Effector memory CD8-positive, alpha-beta T cell (primary cell): ENCODE measurements around the gene ADAP1.
A peak's percentile ranks its signal among the peaks of the same experiment; 100 is the strongest.

Source experiments
- ATAC-seq: fragments of 150-1000 bp; cut with Tn5 transposase; replicated peaks from 2 replicates; pipeline ENCODE4 v1.10.0; 2021; ENCODE audit warnings: mild to moderate bottlenecking, moderate library complexity
- DNase-seq, 3 experiments: peaks; one replicate each; pipeline ENCODE4 v3.0.0; 2021
- H3K27ac Mint-ChIP-seq, 2 donors: one replicate each; pipeline ENCODE4 v1.8.0; 2022; ENCODE audit warnings: mild to moderate bottlenecking in 2 of 2, mixed read lengths in 2 of 2, moderate library complexity in 2 of 2
- H3K27me3 Mint-ChIP-seq, 2 donors: one replicate each; pipeline ENCODE4 v1.8.0; 2022; ENCODE audit warnings: mixed read lengths in 2 of 2
- H3K36me3 Mint-ChIP-seq: one replicate; pipeline ENCODE4 v1.8.0; 2022; ENCODE audit warnings: mild to moderate bottlenecking, moderate library complexity, mixed read lengths; ENCODE audit not compliant: insufficient read depth
- H3K4me1 Mint-ChIP-seq, 2 donors: one replicate each; pipeline ENCODE4 v1.8.0; 2022; ENCODE audit warnings: low read depth in 2 of 2, mixed read lengths in 2 of 2
- H3K4me3 Mint-ChIP-seq, 2 donors: one replicate each; pipeline ENCODE4 v1.8.0; 2022; ENCODE audit warnings: mild to moderate bottlenecking in 2 of 2, mixed read lengths in 2 of 2, moderate library complexity in 2 of 2
- H3K9me3 Mint-ChIP-seq, 2 donors: one replicate each; pipeline ENCODE4 v1.8.0; 2022; ENCODE audit warnings: mixed read lengths in 2 of 2

ADAP1 gene

DNA sequence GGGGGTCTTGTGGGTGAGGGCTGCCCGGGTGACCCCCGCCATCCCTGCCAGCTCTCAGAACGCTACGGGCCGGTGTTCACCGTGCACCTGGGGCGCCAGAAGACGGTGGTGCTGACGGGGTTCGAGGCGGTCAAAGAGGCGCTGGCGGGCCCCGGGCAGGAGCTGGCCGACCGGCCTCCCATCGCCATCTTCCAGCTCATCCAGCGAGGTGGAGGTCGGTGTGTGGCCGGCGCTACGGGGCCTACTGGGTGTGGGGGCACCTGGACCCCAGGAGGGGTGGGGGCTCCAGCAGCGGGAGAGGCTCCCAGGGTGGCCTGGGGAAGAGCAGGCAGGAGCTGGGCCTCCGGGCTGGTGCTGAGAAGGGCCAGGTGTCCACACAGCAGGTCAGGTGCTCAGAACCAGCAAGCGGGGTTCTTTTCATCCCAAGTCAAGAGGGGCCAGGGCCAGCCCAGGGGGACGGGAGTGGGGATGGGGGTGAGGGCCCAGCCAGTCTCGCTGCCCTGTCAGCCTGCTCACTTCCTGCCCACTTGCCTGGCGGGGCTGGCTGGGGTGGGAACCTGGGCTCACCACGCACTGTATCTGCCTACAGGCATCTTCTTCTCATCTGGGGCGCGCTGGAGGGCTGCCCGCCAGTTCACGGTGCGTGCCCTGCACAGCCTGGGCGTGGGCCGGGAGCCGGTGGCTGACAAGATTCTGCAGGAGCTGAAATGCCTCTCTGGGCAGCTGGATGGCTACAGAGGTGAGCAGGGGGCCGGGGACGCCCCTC lies 30.1 kb upstream of the ADAP1 start:
- Mint-ChIP-seq H3K4me3 (no peak overlapping the region), H3K9me3 (no peaks in the 10 kb centered on the region), H3K27ac (no peak overlapping the region), H3K36me3 (no peaks in the 10 kb centered on the region), H3K27me3 (peaks cover 13 to 20% of the 10 kb centered on the region in 2 donors), H3K4me1 (no peaks in the 10 kb centered on the region)
- ATAC-seq, result no peak
- no peak for DNase-seq

DNA sequence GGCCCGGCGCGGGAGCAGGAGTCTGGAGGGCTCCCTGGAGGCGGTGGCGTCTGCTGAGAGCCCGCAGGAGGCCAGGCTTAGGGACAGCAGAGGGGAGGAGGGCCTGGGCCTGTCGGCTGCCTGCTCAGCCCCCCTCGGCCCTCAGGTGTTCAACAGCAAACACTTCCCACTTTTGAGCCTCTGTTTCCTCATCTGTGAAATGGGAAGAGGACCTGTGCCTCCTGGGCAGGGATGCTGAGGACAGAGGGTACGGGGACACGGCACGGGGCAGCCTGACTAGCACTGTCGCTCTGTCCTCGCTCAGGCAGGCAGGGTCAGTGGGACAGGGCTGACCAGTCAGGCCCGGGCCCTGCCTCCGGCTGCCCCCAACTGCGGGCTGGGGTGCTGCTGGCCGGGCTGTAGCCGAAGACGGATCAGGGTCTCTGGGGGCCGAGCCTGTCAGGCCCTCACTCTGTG lies 29.2 kb upstream of the ADAP1 start:
- Mint-ChIP-seq H3K4me1 (no peaks in the 10 kb centered on the region), H3K36me3 (no peaks in the 10 kb centered on the region), H3K4me3 (no peak overlapping the region), H3K27ac (no peak overlapping the region), H3K27me3 (peaks cover 13 to 20% of the 10 kb centered on the region in 2 donors), H3K9me3 (no peaks in the 10 kb centered on the region)
- DNase-seq (no peak), ATAC-seq (no peak)

DNA sequence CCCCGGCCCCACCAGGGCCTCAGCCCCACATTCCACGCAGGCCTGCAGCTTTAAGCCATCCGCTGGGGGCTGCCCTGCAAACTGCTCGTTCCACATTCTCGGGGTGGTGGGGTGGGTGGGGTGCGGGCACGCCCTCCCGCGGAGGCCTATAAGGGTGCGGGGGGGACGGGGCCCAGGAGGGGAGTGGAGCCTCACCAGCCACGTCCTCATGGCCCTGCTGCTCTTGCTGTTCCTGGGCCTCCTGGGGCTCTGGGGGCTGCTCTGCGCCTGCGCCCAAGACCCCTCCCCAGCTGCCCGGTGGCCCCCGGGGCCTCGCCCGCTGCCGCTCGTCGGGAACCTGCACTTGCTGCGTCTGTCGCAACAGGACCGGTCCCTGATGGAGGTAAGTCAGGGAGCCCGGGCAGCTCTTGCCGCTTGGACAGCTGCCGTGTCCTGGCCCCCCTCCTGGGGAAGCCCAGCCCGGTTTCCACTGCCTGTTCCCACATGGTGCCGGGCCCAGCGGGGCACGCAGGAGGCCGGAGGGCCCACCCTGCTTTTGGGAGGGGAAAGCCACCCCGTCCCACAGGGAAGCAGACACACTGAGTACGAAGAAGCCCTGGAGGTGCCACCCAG lies 28.6 kb upstream of the ADAP1 start, which contains the start of gene CYP2W1:
TSS of gene CYP2W1 (plus strand) at position 178 of the 612 bp plus-strand sequence. CDS start at position 209, 31 bp downstream.
- H3K27me3 Mint-ChIP-seq, result peaks cover 13 to 20% of the 10 kb centered on the region in 2 donors
- ATAC-seq (no peak), DNase-seq (no peak)
- no peaks in the 10 kb centered on the region for H3K9me3 Mint-ChIP-seq
- H3K36me3 Mint-ChIP-seq, result no peaks in the 10 kb centered on the region
- H3K4me1 Mint-ChIP-seq, result no peaks in the 10 kb centered on the region
- no peak within 1 kb of the TSS for H3K27ac Mint-ChIP-seq
- no peak within 1 kb of the TSS for H3K4me3 Mint-ChIP-seq

DNA sequence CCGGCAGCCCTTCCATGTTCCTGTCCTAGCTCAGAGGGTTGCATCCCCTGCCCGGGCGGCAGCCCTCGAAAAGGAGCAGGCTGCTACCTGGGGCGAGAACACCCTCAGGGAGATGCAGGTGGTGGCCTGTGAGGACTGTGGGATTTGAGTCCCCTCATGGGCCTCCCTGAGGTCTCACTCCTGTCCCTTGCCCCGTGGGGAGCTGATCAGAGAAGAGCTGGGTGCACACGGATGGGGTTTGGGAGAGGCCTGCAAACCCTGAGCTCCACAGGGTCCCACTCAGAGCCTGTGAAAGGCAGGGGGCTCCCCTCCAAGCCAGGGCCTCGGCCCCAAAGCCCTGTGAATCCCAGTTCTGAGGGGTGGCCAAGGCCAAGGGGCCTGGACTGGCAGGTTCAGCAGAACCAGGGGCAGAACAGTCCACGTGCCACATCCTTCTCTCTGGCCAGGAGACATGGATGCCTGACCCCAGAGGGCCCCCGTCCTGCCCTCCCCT lies 28.1 kb upstream of the ADAP1 start:
- Mint-ChIP-seq H3K4me1 (no peaks in the 10 kb centered on the region), H3K36me3 (peaks cover 1% of the 10 kb centered on the region), H3K9me3 (no peaks in the 10 kb centered on the region), H3K27me3 (peaks cover 13 to 20% of the 10 kb centered on the region in 2 donors), H3K4me3 (no peak overlapping the region), H3K27ac (no peak overlapping the region)
- DNase-seq (no peak), ATAC-seq (no peak)

- Mint-ChIP-seq H3K27me3 (peaks cover 13 to 20% of the 10 kb centered on the region in 2 donors), H3K36me3 (peaks cover 3% of the 10 kb centered on the region), H3K9me3 (no peaks in the 10 kb centered on the region), H3K4me1 (no peaks in the 10 kb centered on the region), H3K4me3 (no peak overlapping the region), H3K27ac (no peak overlapping the region)
- ATAC-seq (no peak), DNase-seq (no peak)
Measured at GRCh38 chr7:981793-982510, 27.5 kb upstream of the ADAP1 start.

- H3K27ac Mint-ChIP-seq, result no peak overlapping the region
- no peaks in the 10 kb centered on the region for H3K4me1 Mint-ChIP-seq
- peaks cover 17% of the 10 kb centered on the region for H3K36me3 Mint-ChIP-seq
- ATAC-seq (no peak), DNase-seq (no peak)
- peaks cover 0 to under 1% of the 10 kb centered on the region in 2 donors for H3K27me3 Mint-ChIP-seq
- no peaks in the 10 kb centered on the region for H3K9me3 Mint-ChIP-seq
- H3K4me3 Mint-ChIP-seq, result no peak overlapping the region
Measured at GRCh38 chr7:979886-980571, 25.5 kb upstream of the ADAP1 start.

GRCh38 chr7:979151-979550 lies 24.7 kb upstream of the ADAP1 start:
- Mint-ChIP-seq H3K4me1 (peaks cover 4 to 6% of the 10 kb centered on the region in 2 donors), H3K36me3 (peaks cover 23% of the 10 kb centered on the region), H3K4me3 (no peak overlapping the region), H3K27me3 (no peaks in the 10 kb centered on the region), H3K9me3 (no peaks in the 10 kb centered on the region), H3K27ac (peak overlapping the region in 1 of 2 donors; percentile 10)
- DNase-seq (no peak), ATAC-seq (no peak)

DNA sequence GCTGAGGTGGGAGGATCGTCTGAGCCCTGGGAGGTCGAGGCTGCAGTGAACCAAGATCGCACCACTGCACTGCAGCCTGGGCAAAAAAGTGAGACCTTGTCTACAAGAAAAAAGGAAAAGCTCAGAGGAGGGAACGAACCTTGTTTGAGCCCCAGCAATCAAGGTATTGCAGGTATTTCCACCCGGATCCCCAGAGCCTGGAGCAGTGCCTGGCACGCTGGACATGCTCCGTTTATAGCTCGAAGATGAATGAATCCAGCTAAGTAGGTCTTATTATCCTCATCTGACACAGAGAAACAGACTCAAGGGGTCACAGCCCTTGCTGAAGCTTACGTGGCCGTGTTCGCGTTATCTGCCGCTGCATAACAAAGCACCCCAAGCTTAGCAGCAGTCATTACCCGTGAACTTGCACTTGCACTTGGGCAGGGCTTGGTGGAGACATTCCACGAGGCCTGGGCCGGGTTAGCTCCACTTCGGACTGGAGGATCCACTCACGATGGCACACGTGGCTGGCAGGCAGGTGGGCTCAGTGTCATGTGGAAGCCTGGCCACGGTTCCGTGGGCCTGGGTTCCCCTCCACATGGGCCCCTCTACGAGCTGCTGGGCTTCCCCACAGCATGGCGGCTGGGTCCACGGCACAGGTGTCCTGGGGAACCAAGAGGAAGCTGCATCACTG lies 24.1 kb upstream of the ADAP1 start:
- no peak overlapping the region for H3K27ac Mint-ChIP-seq
- H3K27me3 Mint-ChIP-seq, result no peaks in the 10 kb centered on the region
- ATAC-seq (no peak), DNase-seq (no peak)
- H3K36me3 Mint-ChIP-seq, result peaks cover 25% of the 10 kb centered on the region
- peaks cover 4 to 7% of the 10 kb centered on the region in 2 donors for H3K4me1 Mint-ChIP-seq
- H3K4me3 Mint-ChIP-seq, result no peak overlapping the region
- H3K9me3 Mint-ChIP-seq, result no peaks in the 10 kb centered on the region

DNA sequence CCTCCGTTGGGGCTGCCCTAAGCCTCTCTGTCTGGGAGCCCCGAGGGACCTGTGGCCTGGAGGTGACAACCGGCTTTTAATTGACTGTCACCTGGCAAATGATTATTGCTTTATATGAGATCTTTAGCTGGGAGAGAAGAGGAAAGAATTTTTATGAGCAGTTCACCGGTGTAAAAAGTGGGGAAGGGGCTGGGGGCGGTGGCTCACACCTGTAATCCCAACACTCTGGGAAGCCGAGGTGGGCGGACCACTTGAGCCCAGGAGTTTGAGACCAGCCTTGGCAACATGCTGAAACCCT lies 23.5 kb upstream of the ADAP1 start:
- Mint-ChIP-seq H3K4me1 (peaks cover 9 to 10% of the 10 kb centered on the region in 2 donors), H3K36me3 (peaks cover 30% of the 10 kb centered on the region), H3K4me3 (no peak overlapping the region), H3K27ac (no peak overlapping the region), H3K9me3 (no peaks in the 10 kb centered on the region), H3K27me3 (no peaks in the 10 kb centered on the region)
- no peak for DNase-seq
- no peak for ATAC-seq

DNA sequence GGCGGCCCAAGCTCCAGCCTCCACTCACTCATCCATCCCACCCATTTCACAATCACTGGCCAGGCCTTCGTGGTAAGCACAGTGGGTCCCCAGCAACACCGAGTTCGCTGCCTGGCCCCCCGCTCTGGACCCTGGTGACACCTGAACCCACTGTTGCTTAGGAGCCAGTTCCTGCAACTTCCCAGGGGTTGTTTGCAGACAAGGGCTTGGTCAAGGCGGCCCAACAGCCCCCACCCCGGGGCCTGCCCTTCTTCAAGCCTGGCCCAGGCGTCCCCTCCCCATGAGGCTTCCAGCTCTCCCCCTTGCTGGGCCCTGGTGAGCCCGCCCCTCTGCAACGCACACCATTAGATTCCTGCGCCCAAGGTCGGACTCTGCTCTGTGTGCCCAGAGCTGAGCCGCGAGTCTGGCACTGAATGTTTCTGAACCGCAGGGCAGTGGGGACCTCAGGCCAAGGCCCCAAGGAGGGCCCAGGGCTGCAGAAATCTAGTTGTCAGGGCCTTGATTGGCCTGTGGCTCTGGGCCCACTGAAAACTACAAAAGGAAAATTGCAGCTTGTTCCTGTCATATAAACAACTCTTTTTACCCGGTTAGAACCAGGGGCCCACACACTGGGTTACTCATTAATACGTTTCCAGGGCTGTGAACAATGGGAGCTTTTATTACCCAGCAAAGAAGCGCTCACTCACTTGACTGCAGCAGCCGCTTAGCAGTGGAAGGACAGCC lies 23.0 kb upstream of the ADAP1 start:
- Mint-ChIP-seq H3K27ac (no peak overlapping the region), H3K9me3 (no peaks in the 10 kb centered on the region), H3K4me3 (no peak overlapping the region), H3K27me3 (no peaks in the 10 kb centered on the region), H3K4me1 (peaks cover 9 to 10% of the 10 kb centered on the region in 2 donors), H3K36me3 (peaks cover 35% of the 10 kb centered on the region)
- DNase-seq (no peak), ATAC-seq (no peak)

DNA sequence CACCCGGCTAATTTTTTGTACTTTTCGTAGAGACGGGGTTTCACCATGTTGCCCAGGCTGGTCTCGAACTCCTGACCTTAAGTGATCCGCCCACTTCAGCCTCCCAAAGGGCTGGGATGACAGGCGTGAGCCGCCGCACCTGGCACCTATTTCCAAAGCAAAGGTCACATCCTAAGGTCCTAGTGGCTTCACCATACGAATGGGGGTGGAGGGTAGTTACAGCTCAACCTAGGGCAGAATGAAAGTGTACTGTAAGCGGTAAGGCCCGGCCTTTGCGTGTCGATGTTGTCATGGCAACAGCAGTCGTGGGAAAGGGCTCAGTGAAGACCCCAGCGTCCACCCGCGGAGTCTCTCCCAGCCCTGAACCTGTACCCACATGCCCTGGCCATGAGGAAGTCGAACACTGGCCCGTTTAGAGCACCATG lies 22.4 kb upstream of the ADAP1 start:
- Mint-ChIP-seq H3K27me3 (no peaks in the 10 kb centered on the region), H3K4me3 (peak overlapping the region in 1 of 2 donors; percentile 95), H3K4me1 (peaks cover 12 to 13% of the 10 kb centered on the region in 2 donors), H3K36me3 (peaks cover 39% of the 10 kb centered on the region), H3K27ac (no peak overlapping the region), H3K9me3 (no peaks in the 10 kb centered on the region)
- DNase-seq, result no peak
- no peak for ATAC-seq

- peak overlapping the region; percentile 93 to 95 for H3K4me3 Mint-ChIP-seq
- DNase-seq, result no peak
- no peaks in the 10 kb centered on the region for H3K9me3 Mint-ChIP-seq
- no peak for ATAC-seq
- peaks cover 17 to 18% of the 10 kb centered on the region in 2 donors for H3K4me1 Mint-ChIP-seq
- peak overlapping the region; percentile 90 to 93 for H3K27ac Mint-ChIP-seq
- peaks cover 49% of the 10 kb centered on the region for H3K36me3 Mint-ChIP-seq
- H3K27me3 Mint-ChIP-seq, result no peaks in the 10 kb centered on the region
Measured at GRCh38 chr7:975702-976473, 21.4 kb upstream of the ADAP1 start.
